ENCODE data around the gene CACNG7.
"Not testable (repeated sequence)": the region's sequence is repeated elsewhere in the genome, so short reads cannot be mapped to it uniquely, and the experiment has no call there.

The CACNG7 gene

GRCh38 chr19:53906211-53907192 lies 2.6 kb upstream of the CACNG7 start:
- peak; percentile 45 for DNase-seq

GRCh38 chr19:53907193-53907581 lies 1.9 kb upstream of the CACNG7 start:
- no peak for DNase-seq

- DNase-seq = no peak
These were observed 1.4 kb upstream of the CACNG7 start for GRCh38 chr19:53907690-53908089.

GRCh38 chr19:53908106-53908934 lies 758 bp upstream of the CACNG7 start:
- peak; percentile 38 for DNase-seq

- DNase-seq = no peak
These were observed 542 bp downstream of the CACNG7 start for GRCh38 chr19:53909471-53910169.

- no peak for DNase-seq
These were observed 1.1 kb downstream of the CACNG7 start for GRCh38 chr19:53910170-53910518.

- no peak for DNase-seq
These were observed 3.6 kb downstream of the CACNG7 start for GRCh38 chr19:53912653-53913052.

- DNase-seq = no peak
These were observed 5.9 kb downstream of the CACNG7 start for GRCh38 chr19:53915000-53915399.

GRCh38 chr19:53916004-53916403 lies 6.9 kb downstream of the CACNG7 start:
- no peak for DNase-seq

GRCh38 chr19:53917356-53917755 lies 8.3 kb downstream of the CACNG7 start:
- no peak for DNase-seq

GRCh38 chr19:53927739-53928138 lies 18.7 kb downstream of the CACNG7 start:
- no peak for DNase-seq

- DNase-seq = no peak
These were observed 27.0 kb downstream of the CACNG7 start for GRCh38 chr19:53936029-53936428.

GRCh38 chr19:53942001-53942786 lies 33.1 kb downstream of the CACNG7 start:
- no peak for DNase-seq

- no peak for DNase-seq
These were observed 35.3 kb downstream of the CACNG7 start for GRCh38 chr19:53944416-53944815.

- DNase-seq = no peak
These were observed 35.9 kb downstream of the CACNG7 start for GRCh38 chr19:53944933-53945332.

GRCh38 chr19:53945441-53945840 lies 36.4 kb downstream of the CACNG7 start:
- DNase-seq = no peak

- DNase-seq = no peak
These were observed 36.9 kb downstream of the CACNG7 start for GRCh38 chr19:53945998-53946397.

GRCh38 chr19:53947624-53948023 lies 38.5 kb downstream of the CACNG7 start:
- no peak for DNase-seq

- not testable (repeated sequence) for DNase-seq
These were observed 39.5 kb downstream of the CACNG7 start for GRCh38 chr19:53948611-53949010.

GRCh38 chr19:53951436-53951835 lies 42.4 kb downstream of the CACNG7 start:
- DNase-seq = no peak

- DNase-seq = no peak
These were observed 42.9 kb downstream of the CACNG7 start for GRCh38 chr19:53951947-53952346.

GRCh38 chr19:53953383-53953782 lies 44.3 kb downstream of the CACNG7 start:
- DNase-seq = no peak
